Placental epithelial cell (primary cell): ENCODE results near the gene E4F1. TPM values are rescaled to one million over a fixed set of nuclear protein-coding genes. Genes with fewer than 3 reads are reported as not detected.

ENCODE experiments used
- small RNA-seq: library from RNA; depleted of rRNA; stranded (forward); fragments of <200 nt; gene quantifications from one replicate; pipeline ENCODE3, GENCODE V24; 2012
- total RNA-seq: library from RNA; depleted of rRNA; stranded (reverse); fragments of >200 nt; gene quantifications from 2 replicates; pipeline ENCODE4 v1.2.3, GENCODE V29; 2012

E4F1 gene, protein sequence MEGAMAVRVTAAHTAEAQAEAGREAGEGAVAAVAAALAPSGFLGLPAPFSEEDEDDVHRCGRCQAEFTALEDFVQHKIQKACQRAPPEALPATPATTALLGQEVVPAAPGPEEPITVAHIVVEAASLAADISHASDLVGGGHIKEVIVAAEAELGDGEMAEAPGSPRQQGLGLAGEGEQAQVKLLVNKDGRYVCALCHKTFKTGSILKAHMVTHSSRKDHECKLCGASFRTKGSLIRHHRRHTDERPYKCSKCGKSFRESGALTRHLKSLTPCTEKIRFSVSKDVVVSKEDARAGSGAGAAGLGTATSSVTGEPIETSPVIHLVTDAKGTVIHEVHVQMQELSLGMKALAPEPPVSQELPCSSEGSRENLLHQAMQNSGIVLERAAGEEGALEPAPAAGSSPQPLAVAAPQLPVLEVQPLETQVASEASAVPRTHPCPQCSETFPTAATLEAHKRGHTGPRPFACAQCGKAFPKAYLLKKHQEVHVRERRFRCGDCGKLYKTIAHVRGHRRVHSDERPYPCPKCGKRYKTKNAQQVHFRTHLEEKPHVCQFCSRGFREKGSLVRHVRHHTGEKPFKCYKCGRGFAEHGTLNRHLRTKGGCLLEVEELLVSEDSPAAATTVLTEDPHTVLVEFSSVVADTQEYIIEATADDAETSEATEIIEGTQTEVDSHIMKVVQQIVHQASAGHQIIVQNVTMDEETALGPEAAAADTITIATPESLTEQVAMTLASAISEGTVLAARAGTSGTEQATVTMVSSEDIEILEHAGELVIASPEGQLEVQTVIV
- total RNA-seq: 26.1 and 31.8 TPM in 2 replicates

DNA sequence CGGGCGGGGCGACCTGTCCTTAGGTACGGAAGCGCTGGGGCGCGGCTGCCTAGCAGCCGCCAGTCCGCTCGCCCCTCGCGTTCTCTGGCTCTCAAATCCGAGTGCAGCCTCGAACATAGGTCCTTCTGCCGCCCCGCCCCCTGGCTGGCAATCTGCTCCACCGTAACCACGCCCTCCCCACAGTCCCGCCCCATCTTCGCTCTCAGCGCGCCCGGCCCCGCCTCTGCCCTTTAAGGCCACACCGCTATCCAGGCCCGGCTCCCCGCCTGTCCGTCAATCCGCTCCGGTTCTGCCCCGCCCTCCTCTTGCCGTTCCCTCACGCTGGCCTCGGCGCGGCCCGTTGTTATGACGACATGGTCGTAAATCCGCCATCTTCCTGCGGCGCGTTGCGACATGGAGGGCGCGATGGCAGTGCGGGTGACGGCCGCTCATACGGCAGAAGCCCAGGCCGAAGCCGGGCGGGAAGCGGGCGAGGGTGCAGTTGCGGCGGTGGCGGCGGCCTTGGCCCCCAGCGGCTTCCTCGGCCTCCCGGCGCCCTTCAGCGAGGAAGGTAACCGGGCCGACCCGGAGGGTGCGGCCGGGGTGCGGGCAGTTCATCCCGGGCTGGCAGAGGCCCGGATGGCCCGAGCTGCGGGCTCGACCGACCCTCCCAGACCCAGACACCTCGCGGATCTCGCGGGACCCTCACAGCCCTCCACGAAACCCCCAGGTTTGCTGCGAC, at the start of gene E4F1:
Gene E4F1 (plus strand): TSS at position 371 of the 721 bp plus-strand sequence. CDS start 23 bp downstream, at position 394.

DNA sequence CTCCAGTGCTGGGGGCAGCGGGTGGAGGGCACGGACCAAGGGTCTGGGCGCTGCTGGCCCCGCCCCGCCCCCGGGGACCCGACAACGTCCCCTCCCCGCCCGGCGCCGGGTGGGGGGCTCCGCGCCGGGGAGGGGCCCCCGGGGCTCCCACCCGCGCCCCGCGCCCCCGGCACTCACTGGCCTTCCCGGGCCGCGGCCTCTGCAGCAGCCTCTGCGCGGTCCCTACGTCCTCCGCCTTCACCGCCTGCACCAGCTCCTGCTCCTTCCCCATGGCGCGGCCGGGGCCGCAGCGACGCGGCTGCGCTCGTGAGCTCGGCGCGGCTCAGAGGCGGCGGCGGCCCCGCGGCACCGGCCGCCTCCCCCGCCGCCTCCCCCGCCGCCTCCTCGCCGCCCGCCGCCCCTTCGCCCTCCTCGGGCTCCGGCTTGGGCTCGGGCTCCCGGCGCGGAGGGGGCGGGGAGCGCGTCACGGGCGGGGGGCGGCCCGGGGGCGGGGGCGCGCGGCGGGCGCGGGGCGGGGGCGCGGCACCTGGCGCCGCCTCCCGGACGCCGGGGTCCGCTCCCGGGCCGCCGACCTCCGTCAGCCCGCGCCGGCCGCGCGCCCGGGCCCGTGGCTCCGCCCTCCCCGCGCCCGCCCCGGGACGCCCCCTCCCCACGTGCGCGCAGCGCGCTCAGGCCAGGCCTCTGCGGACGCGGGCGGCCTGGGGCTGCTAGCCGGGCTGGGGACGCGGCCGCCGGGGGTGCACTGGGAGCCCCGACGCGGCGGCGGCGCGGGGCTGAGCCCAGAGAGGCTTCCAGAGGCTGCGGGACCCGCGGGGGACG, 27.0 kb upstream of the E4F1 start, which contains the start of gene CASKIN1:
Gene CASKIN1 (minus strand): TSS at position 444 of the 819 bp plus-strand sequence. CDS start 173 bp downstream, at position 271.

DNA sequence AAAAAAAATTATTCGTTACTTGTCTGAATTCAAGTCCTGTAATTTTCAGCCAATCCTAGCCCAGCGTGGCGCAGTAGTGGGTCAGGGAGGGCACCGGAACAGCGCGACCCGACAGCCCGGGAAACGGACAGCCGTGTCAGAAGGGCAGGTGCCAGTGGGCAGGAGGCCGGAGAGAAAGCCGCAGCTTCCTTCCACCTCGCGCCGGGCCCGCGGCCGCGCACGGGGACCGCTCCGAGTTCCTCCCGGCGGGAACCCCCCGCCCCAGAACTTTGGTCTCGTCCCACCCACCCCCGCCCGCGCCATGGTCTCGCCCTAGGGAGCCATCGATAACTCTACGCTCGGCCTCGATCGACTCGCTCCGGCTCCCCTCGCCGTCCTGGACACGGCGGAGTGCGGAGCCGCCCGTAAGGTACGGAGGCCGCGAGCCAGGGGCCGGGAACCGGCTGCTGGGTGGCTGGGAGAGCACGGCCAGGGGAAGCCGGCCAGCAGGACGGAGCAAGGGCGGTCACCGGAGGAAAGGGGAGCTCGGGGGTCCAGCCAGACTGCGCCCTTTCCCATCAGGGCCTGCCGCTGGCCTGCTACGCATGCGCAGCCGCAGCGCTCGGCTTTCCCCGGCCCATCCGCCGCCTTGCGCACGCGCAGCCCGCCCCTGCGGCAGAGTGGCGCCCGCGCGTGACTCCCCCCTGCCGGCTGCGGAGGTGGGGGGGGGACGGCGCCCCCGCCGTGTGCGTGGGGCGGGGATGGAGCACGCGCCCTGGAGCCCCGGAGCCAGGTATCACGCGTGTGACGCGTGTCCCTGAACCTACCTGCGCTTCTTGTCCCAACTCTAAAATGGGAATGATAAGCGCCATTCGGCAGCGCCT, 18.1 kb upstream of the E4F1 start, which contains the start of gene MLST8:
Gene MLST8 (plus strand): TSS at position 351 of the 863 bp plus-strand sequence. CDS start 632 bp downstream, outside the sequence.

DNA sequence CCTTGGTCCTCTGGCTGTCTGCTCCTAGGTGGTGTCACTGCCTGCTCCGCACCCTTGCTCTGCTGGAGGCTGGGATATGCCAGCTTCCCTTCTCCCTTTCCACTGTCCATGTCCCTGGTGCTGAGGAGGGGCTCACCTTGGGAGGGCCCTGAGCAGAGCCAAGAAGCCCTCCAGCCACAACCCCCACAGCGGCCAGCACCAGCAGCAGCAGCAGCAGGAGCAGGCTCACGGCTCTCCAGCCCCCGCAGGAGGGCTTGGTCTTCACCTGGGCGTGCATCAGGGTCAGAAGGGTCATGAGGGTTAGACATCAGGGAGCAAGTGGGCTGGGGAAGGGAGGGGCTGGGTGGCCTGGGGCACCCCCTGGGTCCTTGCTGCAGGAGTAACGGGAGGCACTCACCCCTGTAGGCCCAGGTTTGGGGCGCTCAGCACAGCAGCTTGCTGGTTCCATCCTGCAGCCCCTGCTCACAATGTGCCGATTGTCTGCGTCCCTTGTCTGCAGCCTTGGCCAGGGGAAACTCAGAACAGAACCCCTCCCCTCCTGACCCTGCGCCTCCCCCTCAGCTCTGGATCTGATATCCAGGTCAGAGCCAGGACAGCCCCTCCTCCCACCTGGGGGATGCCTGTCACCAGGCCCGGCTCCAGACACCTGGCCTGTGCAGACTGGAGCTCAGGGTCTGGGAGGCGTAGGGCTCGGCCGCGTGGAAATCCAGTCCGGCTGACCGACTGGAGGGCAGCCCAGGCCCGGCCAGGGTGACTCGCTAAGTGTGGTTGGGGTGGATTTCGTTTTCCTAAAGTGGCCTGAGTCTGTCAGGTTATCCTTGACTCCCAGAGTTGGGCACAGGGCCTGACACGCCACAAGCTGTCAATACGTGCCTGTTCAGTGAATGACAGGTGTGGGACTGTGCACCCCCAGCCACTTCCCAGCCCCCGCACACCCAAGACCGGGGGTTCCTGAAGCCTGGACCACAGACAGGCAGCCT, 12.7 kb upstream of the E4F1 start, which contains the start of gene BRICD5:
Gene BRICD5 (minus strand): TSS at position 478 of the 980 bp plus-strand sequence. CDS start 30 bp downstream, at position 448.

DNA sequence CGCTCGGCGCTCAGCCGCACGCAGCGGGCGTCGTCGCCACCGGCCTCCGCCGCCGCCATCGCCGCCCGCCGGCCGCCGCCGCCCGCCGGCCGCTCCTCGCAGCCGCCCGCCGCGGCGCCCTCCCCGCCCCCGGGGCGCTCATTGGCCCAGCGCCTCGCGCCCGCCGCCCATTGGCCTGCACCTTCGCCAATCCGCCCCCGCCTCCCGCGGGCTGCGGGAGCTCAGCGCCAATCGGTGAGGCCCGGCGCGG, 8.7 kb upstream of the E4F1 start, which contains the start of gene PGP:
Gene PGP (minus strand): TSS at position 122 of the 250 bp plus-strand sequence. CDS start 63 bp downstream, at position 59.

DNA sequence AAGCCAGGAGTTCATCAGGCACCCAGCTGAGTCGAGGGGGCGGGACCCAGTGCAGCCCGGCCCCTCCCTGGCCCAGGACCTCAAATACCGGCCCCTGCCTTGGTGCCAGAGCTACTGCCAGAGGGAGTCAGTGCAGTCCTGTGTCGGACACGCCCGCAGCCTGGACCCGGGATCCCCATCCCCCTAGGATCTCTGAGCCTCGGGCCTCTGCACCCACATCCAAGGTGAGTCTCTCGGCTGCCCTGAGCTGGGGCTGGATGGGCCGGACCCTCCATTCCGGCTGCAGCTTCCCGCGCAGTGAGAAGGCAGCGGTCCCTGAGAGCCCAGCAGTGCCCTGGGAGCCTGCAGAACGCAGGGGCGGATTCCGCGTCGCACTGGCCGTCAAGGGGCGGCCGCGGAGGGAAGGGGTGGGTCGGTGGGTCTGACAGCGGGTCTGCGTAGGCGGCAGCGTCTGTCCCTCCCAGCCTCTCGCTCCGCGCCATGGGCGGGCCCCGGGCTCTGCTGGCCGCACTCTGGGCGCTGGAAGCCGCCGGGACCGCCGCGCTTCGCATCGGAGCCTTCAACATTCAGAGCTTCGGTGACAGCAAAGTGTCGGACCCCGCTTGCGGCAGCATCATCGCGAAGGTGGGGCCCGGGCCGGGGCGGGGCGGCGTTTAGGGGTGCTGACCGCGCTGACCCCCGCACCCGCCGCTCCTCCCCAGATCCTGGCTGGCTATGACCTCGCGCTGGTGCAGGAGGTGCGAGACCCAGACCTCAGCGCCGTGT, 13.1 kb downstream of the E4F1 start, which contains the start of gene DNASE1L2:
Gene DNASE1L2 (plus strand): TSS at position 108 of the 765 bp plus-strand sequence. CDS start 373 bp downstream, at position 481.

DNA sequence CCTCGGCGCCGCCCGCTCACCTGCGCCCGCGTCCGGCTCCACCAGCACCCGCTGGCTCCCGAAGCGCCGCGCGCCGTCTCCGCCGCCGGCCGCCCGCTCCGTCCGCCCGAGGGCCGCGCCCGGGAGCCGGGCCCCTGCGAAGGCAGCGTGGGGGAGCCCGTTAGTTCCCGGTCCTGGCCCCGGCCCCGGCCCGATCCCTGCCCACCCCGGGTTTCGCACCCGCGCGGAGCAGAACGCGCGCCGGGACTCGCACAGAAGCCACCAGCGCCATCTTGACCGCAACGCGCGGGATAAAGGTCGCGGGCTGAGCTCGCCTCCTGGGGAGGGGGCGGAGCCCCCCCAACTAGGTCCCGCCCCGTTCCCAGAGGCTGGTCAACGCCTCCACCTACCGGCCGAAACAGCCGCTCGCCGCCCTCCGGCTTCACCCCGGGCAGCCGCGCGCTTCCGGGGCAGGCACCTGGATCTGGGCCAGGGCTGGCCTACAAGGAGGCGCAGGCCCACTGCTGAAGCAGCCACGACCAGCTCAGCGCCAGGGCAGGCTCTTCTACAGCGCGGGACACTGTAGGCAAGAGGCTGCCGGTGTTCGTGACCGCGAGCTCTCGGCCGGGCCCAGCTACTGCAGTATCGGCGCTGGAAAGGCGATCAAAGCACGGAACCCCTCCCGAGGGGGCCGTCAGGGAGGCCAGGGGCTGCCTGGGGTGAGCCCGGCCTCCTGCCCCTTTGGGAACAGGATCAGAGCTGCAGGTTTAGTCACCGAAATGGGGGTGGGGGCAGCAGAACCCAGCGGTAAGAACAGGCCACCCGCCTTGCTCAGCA, 28.1 kb downstream of the E4F1 start, which contains the start of gene ECI1:
Gene ECI1 (minus strand): TSS at position 292 of the 816 bp plus-strand sequence. CDS start 21 bp downstream, at position 271.

DNA sequence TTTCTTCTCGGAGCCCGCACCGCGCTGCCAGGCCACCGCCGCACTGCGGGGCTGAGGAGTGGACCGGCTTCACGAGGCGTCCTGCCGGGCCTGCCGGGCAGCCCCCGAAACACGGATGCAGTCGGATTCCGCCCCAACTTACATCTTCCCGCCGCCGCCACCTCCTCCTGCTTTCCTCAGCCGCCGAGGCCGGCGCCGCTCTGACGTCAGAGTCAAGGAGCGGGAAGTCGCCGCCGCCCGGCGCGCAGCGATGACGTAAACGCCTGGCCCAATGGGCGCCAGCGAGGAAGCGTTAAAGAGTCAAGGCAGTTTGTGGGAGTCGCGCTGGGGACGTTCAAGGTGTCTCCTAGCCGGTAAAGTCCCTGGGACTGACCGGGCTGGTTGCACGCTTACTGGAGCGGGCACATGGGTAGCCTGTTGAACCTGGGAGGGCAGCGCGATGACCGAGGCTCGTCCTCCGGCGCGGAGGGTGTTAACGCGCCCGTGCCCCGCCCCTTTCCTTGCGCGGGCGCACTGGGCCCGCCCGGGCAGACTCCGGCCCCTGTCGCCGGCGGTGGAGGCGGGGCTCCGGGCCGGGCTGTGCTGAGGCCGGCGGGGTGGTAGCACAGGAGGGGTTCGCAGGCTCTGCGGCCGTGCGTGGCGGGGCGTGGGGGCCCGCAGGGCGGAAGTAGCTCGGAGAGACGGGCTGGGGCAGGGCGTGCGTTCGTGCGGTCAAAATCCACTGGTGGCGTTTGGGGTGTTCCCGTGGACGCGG, 44.7 kb downstream of the E4F1 start, which contains the start of gene RNPS1:
Gene RNPS1 (minus strand): TSS at position 214 of the 754 bp plus-strand sequence. CDS start 3,483 bp downstream, outside the sequence.

Small RNA genes within 50 kb of the gene (small RNA-seq; reads per million reads assigned to genes)
- gene MIR3677: 0.17 reads per million
- gene MIR4717: not detected

Other genes with a start within 250 kb of the E4F1 start
- gene NOXO1, start 242.1 kb upstream of the E4F1 start, total RNA-seq: 1.6 and 2.1 TPM in 2 replicates
- gene GFER, start 239.4 kb upstream of the E4F1 start, total RNA-seq: 13.0 and 14.9 TPM in 2 replicates
- 3.5 and 4.4 TPM in 2 replicates for gene SYNGR3, start 233.6 kb upstream of the E4F1 start, total RNA-seq
- gene ZNF598, start 213.8 kb upstream of the E4F1 start, total RNA-seq: 20.4 and 23.4 TPM in 2 replicates
- gene NPW, start 203.8 kb upstream of the E4F1 start, total RNA-seq: 0.33 and 0.39 TPM in 2 replicates
- gene NHERF2, start 196.7 kb upstream of the E4F1 start, total RNA-seq: 8.2 and 22.6 TPM in 2 replicates
- gene NTHL1, start 175.8 kb upstream of the E4F1 start, total RNA-seq: 7.9 and 22.7 TPM in 2 replicates
- gene TSC2, start 175.6 kb upstream of the E4F1 start, total RNA-seq: 82.8 and 95.0 TPM in 2 replicates
- 62.6 and 99.7 TPM in 2 replicates for gene PKD1, start 87.7 kb upstream of the E4F1 start, total RNA-seq
- gene RAB26, start 75.0 kb upstream of the E4F1 start, total RNA-seq: 0.33 and 0.39 TPM in 2 replicates
- 45.5 and 88.8 TPM in 2 replicates for gene TRAF7, start 67.8 kb upstream of the E4F1 start, total RNA-seq
- under 0.01 TPM in 1 of 2 replicates, not detected in the other for gene CASKIN1, start 27.0 kb upstream of the E4F1 start, total RNA-seq
- gene MLST8, start 18.1 kb upstream of the E4F1 start, total RNA-seq: 24.3 and 82.3 TPM in 2 replicates
- 1.2 and 22.8 TPM in 2 replicates for gene BRICD5, start 12.7 kb upstream of the E4F1 start, total RNA-seq
- gene PGP, start 8.8 kb upstream of the E4F1 start, total RNA-seq: 13.3 and 23.1 TPM in 2 replicates
- gene DNASE1L2, start 12.9 kb downstream of the E4F1 start, total RNA-seq: 0.22 and 2.0 TPM in 2 replicates
- 20.0 and 35.1 TPM in 2 replicates for gene ECI1, start 28.0 kb downstream of the E4F1 start, total RNA-seq
- 85.6 and 129 TPM in 2 replicates for gene RNPS1, start 44.5 kb downstream of the E4F1 start, total RNA-seq
- gene ABCA3, start 117.1 kb downstream of the E4F1 start, total RNA-seq: under 0.01 TPM in 2 replicates
- 15.7 and 16.1 TPM in 2 replicates for gene CCNF, start 205.9 kb downstream of the E4F1 start, total RNA-seq
- 3.9 and 8.7 TPM in 2 replicates for gene TEDC2, start 236.5 kb downstream of the E4F1 start, total RNA-seq
- 0.11 and 1.6 TPM in 2 replicates for gene NTN3, start 247.7 kb downstream of the E4F1 start, total RNA-seq